Fibroblast of skin of abdomen (primary cell): ENCODE data around the gene IGFBP6.

Experiments
- DNase-seq: peaks from one replicate; pipeline ENCODE4 v3.0.0-alpha.2; 2013

Gene IGFBP6

GRCh38 chr12:53122961-53123468 is 25.5 kb downstream of the IGFBP6 start:
- peak; percentile 39 for DNase-seq

DNA sequence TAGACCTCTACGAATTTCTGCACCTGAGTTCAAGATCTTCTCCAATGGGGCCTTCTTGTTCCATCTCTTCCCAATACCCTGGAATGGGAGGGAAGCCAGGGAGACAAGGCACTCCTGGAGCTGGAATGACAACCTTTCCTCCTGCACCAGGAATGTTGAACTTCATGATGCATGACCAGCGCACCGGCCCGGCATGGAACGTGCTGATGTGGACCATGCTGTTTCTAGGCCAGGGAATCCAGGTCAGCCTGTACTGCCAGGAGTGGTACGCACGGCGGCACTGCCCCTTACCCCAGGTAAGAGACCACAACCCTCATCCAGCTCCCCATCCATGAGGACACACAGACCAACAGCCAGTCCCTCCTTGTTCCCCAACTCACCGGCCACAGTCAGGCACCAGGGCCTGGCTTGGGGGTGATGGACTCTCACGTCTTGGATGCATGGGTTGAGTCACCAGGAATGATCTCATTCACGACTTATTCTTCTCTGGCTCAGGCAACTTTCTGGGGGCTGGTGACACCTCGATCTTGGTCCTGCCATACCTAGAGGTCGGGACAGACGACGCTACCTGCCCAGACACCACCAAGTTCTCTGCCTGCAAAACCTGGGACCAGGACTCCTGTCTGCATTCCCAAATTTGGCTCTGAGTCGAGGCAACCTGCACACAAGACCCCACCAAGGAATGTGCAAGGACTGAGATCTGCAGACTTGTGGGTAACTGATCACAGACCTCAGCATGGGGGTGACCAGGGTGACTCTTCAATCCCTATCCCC is 26.3 kb downstream of the IGFBP6 start:
- peak; percentile 27 for DNase-seq

GRCh38 chr12:53124352-53124723 is 26.9 kb downstream of the IGFBP6 start:
- no peak for DNase-seq

- no peak for DNase-seq
Measured at GRCh38 chr12:53127169-53127568, 29.7 kb downstream of the IGFBP6 start.

DNA sequence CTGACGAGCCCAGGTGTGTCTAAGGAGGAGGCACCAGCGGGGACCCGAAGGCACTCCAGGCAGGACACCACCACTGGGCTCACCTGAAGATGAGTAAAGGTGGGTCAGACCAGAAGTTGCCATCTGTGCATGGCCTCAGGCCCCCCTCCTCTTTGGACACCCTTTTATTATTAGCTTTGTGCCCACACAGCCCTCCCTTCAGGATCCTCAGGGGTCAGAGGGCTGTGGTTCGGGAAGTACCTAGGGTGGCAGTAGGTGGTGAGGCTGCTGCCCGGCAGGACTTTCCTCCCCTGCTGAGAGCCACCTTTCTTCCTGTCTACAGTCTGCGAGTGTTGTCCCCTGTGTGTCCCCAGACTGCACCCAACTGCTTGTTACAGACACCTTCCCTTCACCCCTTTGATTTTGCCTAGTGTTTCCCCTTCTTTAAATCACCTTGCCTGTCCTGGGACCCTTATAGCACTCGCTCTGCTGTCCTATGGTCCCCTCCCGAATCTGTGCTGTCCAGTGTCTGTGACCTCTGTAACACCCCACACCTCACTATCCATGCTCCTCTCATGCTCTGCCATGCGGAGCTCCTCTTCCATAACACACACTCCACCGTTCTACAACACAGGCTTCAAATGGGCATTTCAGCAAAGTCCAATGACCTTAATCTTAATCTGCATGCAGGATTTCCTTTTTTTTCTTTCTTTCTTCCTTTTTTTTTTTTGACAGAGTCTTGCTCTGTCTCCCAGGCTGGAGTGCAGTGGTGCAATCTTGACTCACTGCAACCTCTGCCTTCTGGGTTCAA is 31.5 kb downstream of the IGFBP6 start:
- no peak for DNase-seq

DNA sequence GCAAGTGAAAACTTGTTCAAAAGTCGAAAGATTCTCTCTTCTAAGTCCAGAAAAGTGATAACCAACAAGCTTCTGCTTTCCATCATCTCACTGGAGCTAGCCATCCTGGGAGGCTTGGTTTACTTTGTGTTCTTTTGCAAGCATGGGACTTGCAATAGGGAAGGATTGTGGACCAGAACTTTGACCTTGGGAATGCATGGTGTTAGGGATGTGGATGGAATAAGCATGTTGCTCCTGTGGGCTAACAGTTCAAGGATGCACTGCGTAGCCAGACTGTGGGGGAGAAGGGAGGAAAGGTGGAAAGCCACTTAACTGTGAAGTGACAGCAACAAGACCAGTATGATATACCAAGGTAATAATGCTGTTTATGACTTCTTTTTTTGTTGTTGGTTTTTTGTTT is 34.4 kb downstream of the IGFBP6 start:
- DNase-seq, result no peak

DNA sequence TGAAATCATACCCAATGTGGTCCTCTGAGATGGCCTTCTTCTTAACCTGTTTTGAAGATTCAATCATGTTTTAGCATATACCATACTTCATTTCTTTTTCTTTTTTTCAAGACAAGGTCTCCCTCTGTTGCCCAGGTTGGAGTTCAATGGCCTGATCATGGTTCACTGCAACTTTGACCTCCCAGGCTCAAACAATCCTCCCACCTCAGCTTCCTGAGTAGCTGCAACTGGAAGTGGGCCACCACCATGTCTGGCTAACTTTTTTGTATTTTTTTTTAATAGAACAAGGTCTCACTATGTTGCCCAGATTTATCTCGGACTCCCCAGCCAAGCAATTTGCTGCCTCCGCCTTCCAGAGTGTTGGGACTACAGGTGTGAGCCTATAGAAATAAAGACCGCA is 36.3 kb downstream of the IGFBP6 start:
- DNase-seq, result no peak

- no peak for DNase-seq
Measured at GRCh38 chr12:53143355-53143754, 45.9 kb downstream of the IGFBP6 start.

DNA sequence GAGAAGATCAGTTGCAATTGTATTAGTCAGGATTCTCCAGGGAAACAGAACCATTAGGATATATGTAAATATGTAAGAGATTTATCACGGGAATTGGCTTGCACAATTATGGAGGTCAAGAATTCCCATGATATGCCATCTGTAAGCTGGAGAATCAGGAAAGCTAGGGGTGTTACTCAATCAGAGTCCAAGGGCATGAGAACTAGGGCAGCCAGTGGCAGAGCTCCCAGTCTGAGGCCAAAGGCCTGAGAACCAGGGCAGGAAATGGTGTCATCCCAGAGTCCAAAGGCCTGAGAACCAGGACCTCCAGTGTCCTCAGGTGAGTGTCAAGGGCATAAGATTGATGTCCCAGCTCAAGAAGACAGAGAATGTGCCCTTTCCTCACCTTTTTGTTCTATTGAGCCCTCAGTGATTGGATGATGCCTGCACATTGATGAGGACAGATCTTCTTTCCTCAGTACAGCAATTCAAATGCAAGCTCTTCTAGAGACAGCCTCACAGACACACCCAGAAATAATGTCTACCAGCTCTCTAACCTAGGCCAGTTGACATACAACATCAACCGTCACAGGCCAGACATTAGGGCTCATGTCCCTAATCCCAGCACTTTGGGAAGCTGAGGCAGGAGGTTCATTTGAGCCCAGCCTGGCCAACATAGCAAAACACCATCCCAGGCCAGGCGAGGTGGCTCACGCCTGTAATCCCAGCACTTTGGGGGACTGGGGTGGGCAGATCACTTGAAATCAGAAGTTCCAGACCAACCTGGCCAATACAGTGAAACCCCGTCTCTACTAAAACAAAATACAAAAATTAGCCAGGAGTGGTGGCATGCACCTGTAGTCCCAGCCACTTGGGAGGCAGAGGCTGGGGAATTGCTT is 48.2 kb downstream of the IGFBP6 start:
- no peak for DNase-seq

GRCh38 chr12:53147181-53147580 is 49.7 kb downstream of the IGFBP6 start:
- no peak for DNase-seq

DNA sequence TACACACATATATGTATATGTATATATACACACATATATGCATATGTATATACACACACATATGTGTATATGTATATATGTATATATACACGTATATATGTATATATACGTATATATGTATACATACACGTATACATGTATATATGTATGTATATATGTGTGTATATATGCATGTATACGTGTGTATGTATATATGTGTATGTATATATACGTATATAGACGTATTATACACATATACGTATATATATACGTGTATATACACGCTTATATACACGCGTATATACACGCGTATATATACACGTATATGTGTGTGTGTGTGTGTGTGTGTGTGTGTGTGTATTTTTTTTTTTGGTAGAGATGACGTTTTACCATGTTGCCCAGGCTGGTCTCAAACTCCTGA is 50.2 kb downstream of the IGFBP6 start:
- DNase-seq, result no peak

- DNase-seq, result no peak
Measured at GRCh38 chr12:53151039-53151438, 53.6 kb downstream of the IGFBP6 start.
